Urinary bladder (tissue), 4 donors: ENCODE data around the gene C19orf47. TPM values are rescaled to one million over a fixed set of nuclear protein-coding genes. Genes with fewer than 3 reads are reported as not detected.

Source experiments
- DNase-seq: peaks from one replicate; pipeline ENCODE4 v3.0.0-alpha.2; 2015; ENCODE audit errors: extremely low spot score
- H3K27ac ChIP-seq: one replicate; pipeline ENCODE4 v1.5.1; 2013; ENCODE audit warnings: low read depth, mild to moderate bottlenecking, moderate library complexity
- H3K36me3 ChIP-seq: one replicate; pipeline ENCODE4 v1.6.1; 2013; ENCODE audit warnings: mild to moderate bottlenecking, moderate library complexity; ENCODE audit not compliant: insufficient read depth
- H3K4me1 ChIP-seq: one replicate; pipeline ENCODE4 v1.6.1; 2013; ENCODE audit warnings: mild to moderate bottlenecking, moderate library complexity; ENCODE audit not compliant: insufficient read depth
- H3K4me3 ChIP-seq: one replicate; pipeline ENCODE4 v1.5.1; 2013; ENCODE audit warnings: low read depth, low read length
- WGBS: extraction: QIAGEN DNeasy Blood & Tissue Kit; methylation state at CpG from one replicate; pipeline ENCODE4 v1.1.7; 2013; 5-methylcytosine and 5-hydroxymethylcytosine counted together
- polyA plus RNA-seq: library from polyadenylated mRNA; stranded (reverse); fragments of 200-250 nt; gene quantifications from one replicate; pipeline ENCODE4 v1.2.3, GENCODE V29; 2013
- total RNA-seq: library from RNA; depleted of rRNA; stranded (reverse); fragments of >200 nt; gene quantifications from one replicate; pipeline ENCODE4 v1.2.3, GENCODE V29; 2014
- donor health status: healthy with polysubstance abuse.
- donor health status: healthy.

Gene C19orf47
- total and polyA plus RNA-seq, 2 donors: 4.9 to 16.3 TPM

DNA sequence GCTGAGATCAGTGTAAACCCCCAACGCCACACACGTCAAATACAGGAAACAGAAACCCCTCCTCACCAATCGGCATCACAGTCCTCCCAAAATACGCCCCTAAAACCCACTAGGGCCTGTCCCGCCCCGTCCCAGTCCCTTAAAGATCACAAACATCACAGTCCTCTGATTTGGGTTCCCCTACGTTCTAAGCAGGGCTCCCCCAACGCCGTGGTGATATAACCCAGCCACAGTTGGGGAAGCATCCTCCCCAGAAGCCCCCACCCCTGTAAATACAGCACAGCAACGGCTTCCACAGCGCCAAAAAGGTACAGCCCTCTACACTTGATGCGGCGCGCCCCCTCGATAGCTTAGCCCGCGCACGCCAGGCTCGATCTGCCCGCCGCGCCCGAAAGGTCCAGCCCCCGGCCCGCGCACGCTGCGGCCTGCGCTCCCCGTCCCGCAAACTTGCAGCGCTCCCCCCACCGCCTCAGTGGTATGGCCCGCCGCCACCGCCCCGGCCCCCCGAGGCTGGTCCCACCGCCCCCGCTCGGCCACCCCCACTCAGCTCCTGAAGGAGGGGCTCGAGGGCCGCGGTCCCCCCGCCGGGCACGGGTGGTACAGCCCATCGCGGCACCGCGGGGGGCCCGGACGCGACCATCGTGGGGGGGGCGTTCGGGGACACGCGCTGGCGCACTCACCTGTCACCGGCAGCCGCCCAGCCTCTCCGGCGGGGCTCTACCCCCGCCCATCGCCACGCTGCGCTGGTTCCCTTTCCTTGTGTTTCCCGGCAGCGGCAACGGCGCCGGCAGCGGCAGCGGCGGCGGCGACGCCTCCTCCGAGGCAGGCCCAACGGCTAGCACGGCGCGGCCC is 63.5 kb downstream of the C19orf47 start, which contains the start of gene AKT2:
AKT2 (minus strand) TSS at position 845 of the 852 bp plus-strand sequence. CDS start 20,078 bp downstream, outside the sequence.
- peak within 1 kb of the TSS; percentile 96 for H3K4me3 ChIP-seq
- peak within 1 kb of the TSS; percentile 96 for H3K27ac ChIP-seq
- H3K36me3 ChIP-seq: no peaks in the 10 kb centered on the region
- WGBS: under 1% methylated on average over 84 of the region's 84 CpGs
- no peaks in the 10 kb centered on the region for H3K4me1 ChIP-seq
- DNase-seq: peak; percentile 35

DNA sequence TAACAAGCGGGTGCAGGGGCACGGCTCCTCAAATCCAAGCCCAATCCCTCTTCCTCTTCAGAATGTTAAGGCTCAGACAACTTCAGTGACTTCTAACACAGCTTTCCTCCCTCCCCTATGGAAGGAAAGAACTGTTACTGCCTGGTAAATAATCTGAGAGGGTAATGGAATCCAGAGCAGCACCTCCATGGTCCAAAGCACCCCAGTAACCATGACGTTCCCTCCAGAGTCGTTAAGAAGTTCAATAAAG is 64.0 kb downstream of the C19orf47 start:
- Histone ChIP-seq H3K4me1 (no peaks in the 10 kb centered on the region), H3K4me3 (peak overlapping the region; percentile 96), H3K36me3 (no peaks in the 10 kb centered on the region), H3K27ac (peak overlapping the region; percentile 69)
- no peak for DNase-seq
- WGBS: 6% methylated on average over 4 of the region's 4 CpGs

DNA sequence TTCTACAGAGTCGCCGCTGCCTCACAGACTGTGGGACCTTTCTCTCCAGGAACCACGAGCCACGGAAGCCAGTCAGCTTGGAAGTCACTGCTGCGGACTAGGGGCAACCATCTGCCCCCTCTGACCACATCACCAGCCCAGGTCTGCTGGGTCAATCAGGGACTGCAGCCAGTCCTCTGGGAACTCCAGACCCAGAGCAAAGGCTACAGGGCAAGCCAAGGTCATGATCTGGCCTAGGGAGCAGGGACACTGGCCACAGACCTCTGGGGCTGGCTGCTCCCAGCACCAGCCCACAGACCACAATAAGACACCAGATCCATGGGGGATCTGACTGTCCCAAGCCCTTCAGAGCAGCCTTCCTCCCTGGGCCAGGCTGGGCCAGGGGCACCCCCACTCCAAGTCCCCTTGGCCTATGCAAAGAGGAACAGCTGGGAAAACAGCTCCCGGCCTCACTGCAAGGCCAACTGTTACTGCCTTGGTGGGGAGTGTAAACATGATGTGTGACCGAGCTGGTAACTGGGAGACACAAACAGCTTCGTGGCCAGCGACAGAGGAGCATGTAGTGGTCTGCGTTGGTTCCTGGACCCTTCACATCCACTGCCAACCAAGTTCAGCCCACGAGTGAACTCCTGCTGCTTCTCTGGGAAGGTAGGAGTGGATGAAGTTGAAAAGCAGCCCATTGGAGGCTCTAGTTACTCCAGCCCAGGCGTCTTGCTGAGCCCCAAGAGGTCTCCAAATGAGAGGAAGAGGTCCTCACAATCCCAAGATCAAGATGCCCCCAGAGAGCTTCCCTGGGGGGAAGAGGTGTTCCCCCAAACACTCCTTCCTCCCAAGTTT is 64.6 kb downstream of the C19orf47 start:
- Histone ChIP-seq H3K4me1 (no peaks in the 10 kb centered on the region), H3K27ac (no peak overlapping the region), H3K4me3 (peak overlapping the region; percentile 96), H3K36me3 (no peaks in the 10 kb centered on the region)
- no peak for DNase-seq
- WGBS: 44% methylated on average over 12 of the region's 12 CpGs

DNA sequence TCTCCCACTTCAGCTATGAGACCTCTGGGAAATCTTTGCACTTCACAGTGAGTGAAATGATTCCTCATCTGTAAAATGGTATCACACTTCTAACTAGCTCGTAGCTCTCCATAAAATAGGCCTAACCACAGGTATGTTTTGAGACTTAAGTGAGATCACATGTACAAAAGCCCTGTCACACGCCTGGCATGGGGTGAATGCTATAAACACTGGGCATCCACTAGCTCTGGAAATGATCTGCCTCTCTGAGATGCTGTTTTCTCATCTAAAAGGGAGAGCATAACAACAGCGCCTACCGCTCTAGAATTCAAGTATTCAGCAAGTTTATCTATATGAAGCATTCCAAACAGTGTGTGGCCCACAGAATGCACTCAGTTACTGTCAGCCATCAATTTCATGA is 65.3 kb downstream of the C19orf47 start:
- Histone ChIP-seq H3K36me3 (no peaks in the 10 kb centered on the region), H3K4me1 (no peaks in the 10 kb centered on the region), H3K27ac (no peak overlapping the region), H3K4me3 (no peak overlapping the region)
- 73% methylated on average over 4 of the region's 4 CpGs for WGBS
- no peak for DNase-seq

DNA sequence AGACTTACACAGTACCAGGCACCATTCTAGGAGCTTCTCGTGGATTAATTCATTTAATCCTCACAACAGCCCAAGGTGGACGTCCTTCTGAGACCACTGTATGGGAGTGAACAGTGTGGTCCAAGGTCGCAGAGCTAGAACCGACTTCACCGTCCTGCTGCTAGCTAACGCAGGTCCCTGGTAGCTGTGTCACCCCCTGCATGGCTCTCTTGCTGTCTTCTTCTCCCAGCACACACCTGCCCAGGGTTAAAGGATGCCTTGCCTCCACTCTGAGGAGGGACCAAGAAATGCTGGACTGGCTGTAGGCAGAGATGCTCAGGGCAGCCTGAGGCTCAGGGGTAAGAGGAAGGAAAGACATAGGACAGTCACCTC is 66.0 kb downstream of the C19orf47 start:
- no peak overlapping the region for H3K27ac ChIP-seq
- no peaks in the 10 kb centered on the region for H3K36me3 ChIP-seq
- DNase-seq: no peak
- H3K4me3 ChIP-seq: no peak overlapping the region
- no peaks in the 10 kb centered on the region for H3K4me1 ChIP-seq
- WGBS: 86% methylated on average over 6 of the region's 6 CpGs

DNA sequence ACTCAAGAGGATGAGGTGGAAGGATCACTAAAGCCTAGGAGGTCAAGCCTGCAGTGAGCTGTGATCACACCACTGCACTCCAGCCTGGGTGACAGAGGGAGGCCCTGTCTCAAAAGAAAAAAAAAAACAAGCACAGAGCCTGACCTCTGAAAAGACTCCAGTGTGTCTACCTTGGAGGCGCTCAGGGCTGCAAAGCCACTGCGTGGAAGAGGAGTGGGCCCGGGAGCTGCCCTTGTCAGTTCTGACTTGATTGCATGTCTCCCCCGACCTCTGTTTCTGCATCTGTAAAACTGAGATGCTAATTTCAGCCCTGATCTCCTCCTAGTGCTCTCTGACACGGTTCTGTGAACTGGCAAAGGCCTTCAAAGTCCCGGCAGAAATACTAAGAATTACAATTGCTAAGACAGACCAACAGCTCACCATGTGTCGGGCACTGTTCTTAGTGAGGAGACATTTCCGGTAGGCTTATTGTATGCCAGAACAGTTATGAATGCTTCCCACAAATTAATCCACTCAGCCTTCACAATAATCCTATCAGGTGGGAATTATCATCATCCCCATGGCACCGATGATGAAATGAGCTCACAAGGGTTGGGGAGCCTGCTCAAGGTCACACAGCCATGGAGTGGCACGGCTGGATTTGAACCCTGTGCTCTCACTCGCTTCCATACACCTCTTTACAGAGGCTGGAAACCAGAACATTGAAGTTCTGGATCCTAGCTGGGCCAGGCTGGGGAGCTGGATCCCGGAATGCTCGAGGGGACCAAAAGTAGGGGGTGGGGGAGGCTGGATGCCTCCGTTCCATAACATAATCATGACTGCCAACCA is 66.6 kb downstream of the C19orf47 start:
- no peaks in the 10 kb centered on the region for H3K36me3 ChIP-seq
- no peak overlapping the region for H3K27ac ChIP-seq
- no peak overlapping the region for H3K4me3 ChIP-seq
- 74% methylated on average over 14 of the region's 14 CpGs for WGBS
- DNase-seq: no peak
- no peaks in the 10 kb centered on the region for H3K4me1 ChIP-seq

DNA sequence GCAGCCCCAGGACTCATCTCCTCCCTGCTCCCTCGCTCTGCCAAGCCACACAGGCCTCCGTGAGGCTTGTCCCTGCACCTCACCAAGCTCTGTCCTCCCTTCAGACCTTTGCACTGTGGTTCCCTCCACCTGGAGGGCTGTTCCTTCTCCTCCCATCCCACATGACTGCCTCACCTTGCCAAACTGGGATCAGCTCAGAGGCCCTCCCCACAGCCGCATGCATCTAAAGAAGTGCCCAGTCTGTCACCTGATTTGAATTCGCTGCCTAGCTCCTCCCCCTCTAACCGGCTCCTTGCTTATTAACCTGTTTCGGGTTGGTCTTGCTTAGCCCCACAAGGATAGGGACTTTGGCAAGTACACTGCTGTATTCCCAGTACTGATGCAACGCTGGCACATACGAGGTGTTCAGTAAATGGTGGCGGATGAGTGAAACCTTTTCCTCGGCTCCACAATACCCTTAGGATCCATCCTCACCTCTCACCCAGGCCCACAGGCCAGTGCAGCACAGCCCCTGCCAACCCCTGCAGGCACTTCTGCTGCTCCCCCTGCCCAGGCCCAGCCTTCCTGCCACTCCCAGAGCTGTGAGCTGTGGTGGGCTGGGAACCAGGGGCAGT is 67.5 kb downstream of the C19orf47 start:
- no peaks in the 10 kb centered on the region for H3K36me3 ChIP-seq
- H3K4me3 ChIP-seq: no peak overlapping the region
- WGBS: 66% methylated on average over 10 of the region's 10 CpGs
- no peaks in the 10 kb centered on the region for H3K4me1 ChIP-seq
- no peak overlapping the region for H3K27ac ChIP-seq
- DNase-seq: no peak

DNA sequence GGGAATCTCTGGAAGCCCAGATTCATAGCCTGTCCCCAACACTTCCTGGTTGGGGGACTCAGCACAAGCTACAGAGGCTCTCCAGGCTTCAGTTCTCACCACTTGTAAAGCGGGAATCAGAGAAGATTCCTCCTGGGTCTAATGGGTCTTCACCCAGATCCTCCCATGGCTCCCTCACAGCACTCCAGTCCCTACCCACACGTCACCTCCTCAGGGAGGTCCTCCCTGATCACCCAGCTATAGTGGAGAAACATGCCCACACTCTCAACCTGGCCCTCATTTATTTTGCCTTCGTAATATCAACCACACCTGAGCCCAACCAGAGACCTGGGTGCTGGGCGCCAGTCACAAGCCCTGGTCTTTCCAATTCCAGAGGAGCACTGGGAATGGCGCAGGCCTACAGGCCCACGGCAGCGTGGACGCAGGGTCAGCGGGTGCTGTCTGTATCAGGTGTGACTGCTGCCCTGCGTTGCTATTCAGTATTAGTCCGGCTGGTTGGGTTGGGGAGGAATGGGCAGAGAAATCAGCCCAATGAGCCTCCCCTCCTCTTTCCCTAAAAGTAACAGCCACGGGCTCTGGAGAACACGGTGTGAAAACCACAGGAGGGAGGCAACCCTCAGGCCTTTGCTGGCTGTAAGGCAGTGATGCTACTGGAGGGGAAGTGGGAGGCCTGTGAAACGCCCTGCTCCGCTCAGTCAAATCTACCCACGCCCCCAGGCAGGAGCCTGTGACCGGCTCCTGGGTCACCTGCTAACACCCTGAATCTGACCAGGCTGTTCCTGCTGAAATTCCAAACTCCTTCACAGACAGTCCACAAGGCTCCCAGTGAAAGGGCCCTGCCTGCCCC is 68.2 kb downstream of the C19orf47 start:
- DNase-seq: no peak
- H3K36me3 ChIP-seq: no peaks in the 10 kb centered on the region
- 75% methylated on average over 17 of the region's 17 CpGs for WGBS
- H3K4me1 ChIP-seq: no peaks in the 10 kb centered on the region
- no peak overlapping the region for H3K27ac ChIP-seq
- no peak overlapping the region for H3K4me3 ChIP-seq

DNA sequence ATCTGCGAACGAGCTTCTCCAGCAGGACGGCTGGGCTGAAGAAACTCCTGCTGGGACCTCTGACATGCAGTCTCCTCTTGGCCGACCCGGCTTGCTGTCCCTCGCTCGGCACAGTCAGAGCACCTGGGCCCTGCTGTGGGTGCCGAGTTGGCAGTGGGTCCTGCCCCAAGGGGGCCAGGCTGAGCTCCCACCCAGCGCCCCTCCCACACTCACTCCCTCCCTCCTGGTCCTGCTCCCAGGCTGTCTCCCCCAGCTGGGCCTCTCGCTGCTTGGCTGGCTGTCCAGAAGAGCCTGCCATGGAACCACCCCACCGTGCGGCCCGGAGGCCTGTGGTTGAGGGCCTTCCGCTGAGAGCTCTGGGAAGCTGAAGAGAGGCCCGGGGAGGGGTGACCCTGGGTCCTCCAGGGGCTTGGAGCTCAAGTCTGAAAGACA is 69.1 kb downstream of the C19orf47 start:
- DNase-seq: peak; percentile 63
- 24% methylated on average over 15 of the region's 15 CpGs for WGBS
- Histone ChIP-seq H3K4me1 (no peaks in the 10 kb centered on the region), H3K27ac (no peak overlapping the region), H3K4me3 (no peak overlapping the region), H3K36me3 (no peaks in the 10 kb centered on the region)

DNA sequence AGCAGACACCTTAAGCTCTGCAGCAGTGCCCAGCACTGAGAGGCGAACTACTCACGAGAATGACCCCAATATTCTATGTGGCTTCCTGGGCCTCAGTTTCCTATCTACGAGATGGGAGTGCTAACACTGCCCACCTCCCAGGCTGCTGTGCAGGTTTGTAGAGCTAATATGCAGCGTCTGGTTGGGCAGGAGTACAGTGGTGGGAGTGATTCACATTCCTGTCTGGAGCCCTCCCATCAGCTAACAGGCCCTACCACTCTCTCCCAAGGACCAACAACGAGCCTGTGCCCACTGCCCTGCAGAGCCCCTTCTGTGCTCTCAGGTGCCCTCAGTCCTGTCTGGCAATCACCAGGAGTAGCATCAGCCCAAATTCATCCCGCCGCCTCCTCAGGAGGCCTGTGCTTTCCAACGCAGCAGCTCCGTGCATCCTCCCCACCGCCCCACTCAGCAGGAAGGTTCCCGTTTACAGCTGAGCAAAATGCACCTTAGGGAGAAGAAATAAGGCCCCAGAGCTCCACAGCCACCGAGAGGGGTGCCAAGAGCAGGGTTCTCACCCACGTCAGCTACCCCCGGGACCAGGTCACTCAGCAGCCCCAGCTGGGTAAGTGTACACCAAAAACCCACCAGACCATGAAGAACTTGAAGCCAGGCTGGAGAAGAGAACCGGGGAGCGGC is 69.7 kb downstream of the C19orf47 start:
- Histone ChIP-seq H3K36me3 (no peaks in the 10 kb centered on the region), H3K4me3 (no peak overlapping the region), H3K4me1 (no peaks in the 10 kb centered on the region), H3K27ac (no peak overlapping the region)
- WGBS: 48% methylated on average over 16 of the region's 16 CpGs
- DNase-seq: no peak

DNA sequence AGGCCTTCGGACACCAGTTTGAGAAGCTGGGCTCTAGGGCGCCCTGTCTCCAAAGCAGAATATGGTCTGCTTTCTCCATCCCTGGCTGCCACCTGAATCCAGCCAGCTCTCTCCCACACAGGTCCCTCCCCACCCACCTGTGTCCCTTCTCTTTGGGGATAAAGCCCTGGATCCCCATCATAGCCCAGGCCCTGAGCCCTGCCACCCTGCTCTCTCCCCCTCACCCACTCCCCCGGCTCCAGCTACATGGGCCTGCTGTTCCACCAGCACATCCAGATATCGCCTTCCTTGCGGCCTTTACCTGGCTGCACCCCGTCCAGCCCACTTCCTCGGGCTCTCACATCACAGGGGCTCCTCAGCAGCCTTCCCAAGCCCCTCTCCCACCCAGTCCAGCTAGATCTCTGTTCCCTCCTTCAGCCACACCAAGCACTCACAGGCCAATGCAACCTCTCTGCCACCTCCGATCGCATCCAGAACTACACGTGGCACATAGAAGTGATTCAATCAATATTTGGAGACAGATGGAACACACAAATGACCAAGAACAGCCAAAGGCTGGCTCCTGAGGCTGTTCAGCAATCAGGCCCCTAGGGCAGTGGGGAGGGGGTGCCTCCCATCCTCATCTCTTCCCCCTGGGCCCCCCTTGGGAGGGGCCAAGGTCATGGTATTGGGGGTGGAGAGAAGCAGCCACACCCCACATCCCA is 70.7 kb downstream of the C19orf47 start:
- Histone ChIP-seq H3K4me3 (no peak overlapping the region), H3K27ac (no peak overlapping the region), H3K4me1 (no peaks in the 10 kb centered on the region), H3K36me3 (no peaks in the 10 kb centered on the region)
- DNase-seq: no peak
- 77% methylated on average over 10 of the region's 10 CpGs for WGBS
